Body of pancreas (tissue), 4 donors: Measurements from ENCODE around the gene AFF4. TPM values are rescaled to one million over a fixed set of nuclear protein-coding genes. Genes with fewer than 3 reads are reported as not detected.
"Not testable (repeated sequence)": the region's sequence is repeated elsewhere in the genome, so short reads cannot be mapped to it uniquely, and the experiment has no call there.

Experiments
- ATAC-seq: fragments of 150-250 bp; one replicate; pipeline ENCODE4 v1.9.1; 2016
- DNase-seq, 4 donors: peaks; one replicate each; pipeline ENCODE4 v3.0.0-alpha.2; 2019
- H3K27ac ChIP-seq, 4 donors: fragments of 200-600 bp; sonication (generic); 1 replicate in 3 of 4; 2 replicates in 1 of 4; pipeline versions ENCODE4 v1.5.1 to v1.6.1; 2016 to 2019; ENCODE audit warnings: mild to moderate bottlenecking in 1 of 4, mixed read lengths in 1 of 4, moderate library complexity in 1 of 4
- H3K27me3 ChIP-seq, 2 donors: fragments of 200-600 bp; sonication (generic); one replicate each; pipeline ENCODE4 v1.6.0; 2016; ENCODE audit warnings: mild to moderate bottlenecking in 1 of 2
- H3K36me3 ChIP-seq, 2 donors: fragments of 200-600 bp; sonication (generic); replicated peaks in 1 of 2; 2 replicates each; pipeline ENCODE4 v1.5.1; 2016; ENCODE audit warnings: low read depth in 2 of 2; ENCODE audit not compliant: insufficient read depth in 1 of 2
- H3K4me1 ChIP-seq: fragments of 200-600 bp; sonication (generic); one replicate; pipeline ENCODE4 v1.6.0; 2016
- H3K4me3 ChIP-seq, 2 donors: fragments of 200-600 bp; sonication (generic); 1 replicate in 1 of 2; 2 replicates in 1 of 2; pipeline ENCODE4 v1.5.1; 2016 to 2019
- H3K9me3 ChIP-seq, 3 donors: fragments of 200-600 bp; sonication (generic); 1 replicate in 2 of 3; 2 replicates in 1 of 3; pipeline ENCODE4 v1.5.1; 2016
- POLR2A ChIP-seq, 3 donors: fragments of 450-650 bp; IDR thresholded peaks; one replicate each; pipeline ENCODE4 v1.6.1; 2016; ENCODE audit warnings: antibody characterized with exemption in 3 of 3, mild to moderate bottlenecking in 2 of 3
- WGBS, 2 donors: methylation state at CpG; one replicate each; pipeline ENCODE4 v1.1.5; 2017; 5-methylcytosine and 5-hydroxymethylcytosine counted together
- intact Hi-C: fragments of 100-400 bp; cut with DNase I; formaldehyde crosslinking; loops from one replicate; pipeline ENCODE4 v1.15.1; 2023
- total RNA-seq, 2 donors: library from RNA; depleted of rRNA; stranded (reverse); fragments of >200 nt; gene quantifications; one replicate each; pipeline ENCODE4 v1.1.0, GENCODE V29; 2016
- TF ChIP-seq, protein P1 (sequence below), 7 experiments: fragments of 450-650 bp in 4 of 7; fragments of 200-600 bp in 3 of 7; sonication (generic) in 3 of 7; IDR thresholded peaks; one replicate each; pipeline ENCODE4 v1.5.1; 2016 to 2019; ENCODE audit warnings: antibody characterized with exemption in 7 of 7

AFF4 gene
- total RNA-seq, 2 donors from 2014 or later = 31.4 to 32.3 TPM

DNA sequence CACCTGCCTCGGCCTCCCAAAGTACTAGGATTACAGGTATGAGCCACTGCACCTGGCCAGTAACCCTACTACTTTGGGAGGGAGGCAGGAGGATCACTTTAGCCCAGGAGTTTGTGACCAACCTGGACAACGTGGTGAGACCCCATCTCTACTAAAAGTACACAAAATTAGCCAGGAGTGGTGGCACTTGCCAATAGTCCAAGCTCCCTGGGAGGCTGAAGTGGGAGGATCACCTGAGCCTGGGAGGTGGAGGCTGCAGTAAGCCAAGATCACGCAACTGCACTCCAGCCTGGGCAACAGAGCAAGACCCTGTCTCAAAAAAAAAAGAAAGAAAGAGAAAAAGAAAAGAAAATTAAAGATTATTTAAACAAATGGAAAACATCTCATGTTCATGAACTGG is 107.4 kb downstream of the AFF4 start:
- Histone ChIP-seq H3K27ac (no peak overlapping the region), H3K36me3 (no peaks in the 10 kb centered on the region), H3K9me3 (no peaks in the 10 kb centered on the region), H3K4me1 (peaks cover 14% of the 10 kb centered on the region), H3K4me3 (no peak overlapping the region), H3K27me3 (no peaks in the 10 kb centered on the region)
- 61 to 84% methylated on average over 2 to 3 of the region's 3 CpGs for WGBS, 2 donors
- no peak for DNase-seq
- TF ChIP-seq, protein P1, sequence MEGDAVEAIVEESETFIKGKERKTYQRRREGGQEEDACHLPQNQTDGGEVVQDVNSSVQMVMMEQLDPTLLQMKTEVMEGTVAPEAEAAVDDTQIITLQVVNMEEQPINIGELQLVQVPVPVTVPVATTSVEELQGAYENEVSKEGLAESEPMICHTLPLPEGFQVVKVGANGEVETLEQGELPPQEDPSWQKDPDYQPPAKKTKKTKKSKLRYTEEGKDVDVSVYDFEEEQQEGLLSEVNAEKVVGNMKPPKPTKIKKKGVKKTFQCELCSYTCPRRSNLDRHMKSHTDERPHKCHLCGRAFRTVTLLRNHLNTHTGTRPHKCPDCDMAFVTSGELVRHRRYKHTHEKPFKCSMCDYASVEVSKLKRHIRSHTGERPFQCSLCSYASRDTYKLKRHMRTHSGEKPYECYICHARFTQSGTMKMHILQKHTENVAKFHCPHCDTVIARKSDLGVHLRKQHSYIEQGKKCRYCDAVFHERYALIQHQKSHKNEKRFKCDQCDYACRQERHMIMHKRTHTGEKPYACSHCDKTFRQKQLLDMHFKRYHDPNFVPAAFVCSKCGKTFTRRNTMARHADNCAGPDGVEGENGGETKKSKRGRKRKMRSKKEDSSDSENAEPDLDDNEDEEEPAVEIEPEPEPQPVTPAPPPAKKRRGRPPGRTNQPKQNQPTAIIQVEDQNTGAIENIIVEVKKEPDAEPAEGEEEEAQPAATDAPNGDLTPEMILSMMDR (IDR thresholded peaks at IDR 0.05) = no peak
- no peak for TF ChIP-seq POLR2A (IDR thresholded peaks at IDR 0.05)
- intact Hi-C loops = no loop called here
- ATAC-seq = no peak

DNA sequence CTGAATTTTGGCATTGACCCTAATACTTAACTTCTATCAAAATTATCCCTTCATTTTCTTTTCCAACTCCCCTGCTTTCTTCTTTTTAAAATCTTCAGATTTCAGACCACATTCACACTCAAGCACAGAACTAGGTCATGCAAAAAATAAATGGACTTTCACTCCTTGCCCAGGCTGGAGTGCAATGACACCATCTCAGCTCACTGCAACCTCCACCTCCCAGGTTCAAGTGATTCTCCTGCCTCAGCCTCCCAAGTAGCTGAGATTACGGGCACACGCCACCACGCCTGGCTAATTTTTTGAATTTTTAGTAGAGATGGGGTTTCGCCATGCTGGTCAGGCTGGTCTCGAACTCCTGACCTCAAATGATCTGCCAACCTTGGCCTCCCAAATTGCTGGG is 108.4 kb downstream of the AFF4 start:
- intact Hi-C loops = not testable (repeated sequence)

DNA sequence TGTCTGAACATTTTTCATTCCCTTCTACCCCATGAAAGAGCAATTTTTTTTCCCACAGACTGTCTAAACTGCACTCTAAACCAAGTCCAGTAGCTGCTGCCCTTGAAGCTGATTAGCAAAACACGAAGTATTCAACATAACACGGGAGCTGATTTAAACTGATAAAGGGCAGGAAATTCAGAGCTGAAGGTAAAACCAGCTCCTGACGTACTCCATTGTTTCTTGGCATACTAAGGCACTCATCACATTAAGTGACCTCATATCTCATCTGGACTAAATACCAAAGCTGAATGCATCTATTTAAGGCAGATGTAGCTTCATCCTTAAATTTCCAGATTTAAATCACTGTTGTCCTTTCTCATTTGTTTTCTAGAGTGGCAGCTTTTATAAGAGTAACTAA is 109.1 kb downstream of the AFF4 start:
- no peak for TF ChIP-seq POLR2A (IDR thresholded peaks at IDR 0.05)
- TF ChIP-seq, protein P1 (IDR thresholded peaks at IDR 0.05) = no peak
- Histone ChIP-seq H3K36me3 (no peaks in the 10 kb centered on the region), H3K4me1 (peaks cover 24% of the 10 kb centered on the region), H3K4me3 (no peak overlapping the region), H3K27me3 (no peaks in the 10 kb centered on the region), H3K9me3 (no peaks in the 10 kb centered on the region), H3K27ac (peak overlapping the region in 2 of 4 donors; percentile 53 to 72)
- intact Hi-C loops = no loop called here
- 6 to 9% methylated on average over 3 of the region's 3 CpGs for WGBS, 2 donors
- no peak for DNase-seq
- ATAC-seq = peak; percentile 59

More for the DNA sequence above, 108.4 kb downstream of the AFF4 start:
- not testable (repeated sequence) for H3K4me3 ChIP-seq, DNase-seq, H3K27me3 ChIP-seq, ATAC-seq, H3K9me3 ChIP-seq, H3K36me3 ChIP-seq, H3K27ac ChIP-seq
- WGBS, 2 donors = 91 to 97% methylated on average over 5 of the region's 5 CpGs
- peaks cover 19% of the 10 kb centered on the region for H3K4me1 ChIP-seq

DNA sequence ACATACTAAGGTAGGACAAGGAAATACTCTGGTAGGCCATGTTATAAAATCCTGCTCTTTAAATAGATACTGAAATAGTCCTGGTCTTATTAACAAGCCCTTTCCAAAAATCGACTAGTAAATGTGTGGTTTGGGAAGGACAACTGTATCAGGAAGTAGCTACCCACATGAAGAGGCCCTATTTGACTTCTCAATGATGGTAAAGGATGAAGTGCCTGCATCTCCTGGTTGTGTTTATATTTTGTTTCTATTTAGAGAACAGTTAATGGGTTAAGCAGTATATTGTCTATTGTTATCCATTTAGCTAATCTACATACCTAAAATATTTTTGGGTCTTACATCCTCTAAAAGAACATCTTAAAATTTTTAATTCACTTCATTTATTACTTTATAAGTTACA is 109.6 kb downstream of the AFF4 start:
- intact Hi-C loops = no loop called here
- DNase-seq (no peak), ATAC-seq (no peak)
- TF ChIP-seq, protein P1 (IDR thresholded peaks at IDR 0.05) = no peak
- no peak for TF ChIP-seq POLR2A (IDR thresholded peaks at IDR 0.05)
- 10 to 22% methylated on average over 1 of the region's 1 CpG for WGBS, 2 donors
- Histone ChIP-seq H3K36me3 (no peaks in the 10 kb centered on the region), H3K4me3 (no peak overlapping the region), H3K9me3 (no peaks in the 10 kb centered on the region), H3K27me3 (no peaks in the 10 kb centered on the region), H3K27ac (peak overlapping the region in 3 of 4 donors; percentile 15 to 72 (median 50)), H3K4me1 (peaks cover 24% of the 10 kb centered on the region)

DNA sequence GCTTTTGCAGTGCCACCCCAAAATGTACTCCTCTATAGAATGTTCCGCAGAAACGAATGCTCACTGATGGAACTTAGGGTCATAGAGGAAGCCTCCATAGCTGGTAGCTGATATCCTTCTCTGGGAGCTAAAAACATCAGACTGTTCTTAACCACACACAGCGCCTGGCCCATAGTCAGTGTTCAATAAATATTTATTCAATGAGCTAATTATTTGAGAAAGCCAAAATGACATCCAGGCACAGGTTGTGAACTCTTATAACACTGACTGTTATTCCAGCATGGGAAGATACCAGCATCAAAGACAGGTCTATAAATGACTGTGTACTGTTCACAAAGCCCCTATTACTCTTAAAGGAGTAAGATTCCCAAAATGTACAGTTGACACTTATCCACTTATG is 110.1 kb downstream of the AFF4 start:
- peaks cover 24% of the 10 kb centered on the region for H3K4me1 ChIP-seq
- intact Hi-C loops = no loop called here
- no peak overlapping the region for H3K4me3 ChIP-seq
- DNase-seq (peak; percentile 31 to 57 (median 48)), ATAC-seq (peak; percentile 86)
- peak in 1 of 3 donors; percentile 18 for TF ChIP-seq POLR2A (IDR thresholded peaks at IDR 0.05)
- TF ChIP-seq, protein P1 (IDR thresholded peaks at IDR 0.05) = no peak
- H3K36me3 ChIP-seq = no peaks in the 10 kb centered on the region
- H3K9me3 ChIP-seq = no peaks in the 10 kb centered on the region
- peak overlapping the region; percentile 12 to 72 (median 32) for H3K27ac ChIP-seq
- 59 to 61% methylated on average over 3 of the region's 3 CpGs for WGBS, 2 donors
- no peaks in the 10 kb centered on the region for H3K27me3 ChIP-seq
